ENCODE data around the gene ITK.
"Not testable (repeated sequence)": the region's sequence is repeated elsewhere in the genome, so short reads cannot be mapped to it uniquely, and the experiment has no call there.

Gene ITK

DNA sequence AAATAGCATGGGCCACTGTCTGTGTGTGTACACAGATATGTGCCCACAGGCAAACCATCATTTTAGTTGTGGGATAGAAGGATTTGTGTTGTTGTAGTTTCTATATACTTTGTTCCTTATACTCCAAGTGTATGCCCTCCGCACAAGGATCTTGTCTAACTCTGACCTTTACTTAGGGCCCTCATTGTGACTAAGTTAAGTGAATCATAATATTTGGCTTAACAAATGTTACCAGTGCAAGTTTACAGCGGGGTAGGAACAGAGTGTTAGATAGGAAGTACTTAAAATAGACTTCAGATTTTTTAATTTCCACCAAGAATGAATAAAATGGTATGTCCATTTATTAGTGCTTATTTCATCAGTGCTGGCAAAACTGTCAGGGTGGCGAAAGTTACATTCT is 55.8 kb downstream of the ITK start:
- H2BK120ac ChIP-seq (ENCODE audit: low read depth, low read length) = no peak overlapping the region
- H2AK5ac ChIP-seq (ENCODE audit: low read length) = no peak overlapping the region
- no peak overlapping the region for H2BK5ac ChIP-seq (ENCODE audit: low read length)
- WGBS (ENCODE audit: extremely low coverage, insufficient coverage, low lambda C conversion rate) = no CpG with 5 or more reads among the region's 3 CpGs
- no peaks in the 10 kb centered on the region for H3K27me3 ChIP-seq (ENCODE audit: insufficient read depth, low read length, poor library complexity)
- no peaks in the 10 kb centered on the region for H3K36me3 ChIP-seq (ENCODE audit: control insufficient read depth, insufficient read depth, low read length)
- no peaks in the 10 kb centered on the region for H3K79me2 ChIP-seq (ENCODE audit: control insufficient read depth, insufficient read depth, low read length)
- H3K4me1 ChIP-seq (ENCODE audit: control insufficient read depth, low read depth, low read length) = no peaks in the 10 kb centered on the region
- no peak overlapping the region for H4K5ac ChIP-seq (ENCODE audit: low read length)
- no peak overlapping the region for H3K27ac ChIP-seq (ENCODE audit: low read depth, low read length)
- no peak overlapping the region for H3K4ac ChIP-seq (ENCODE audit: low read depth, low read length)
- H3K79me1 ChIP-seq (ENCODE audit: low read length) = no peaks in the 10 kb centered on the region
- no peak overlapping the region for H2BK15ac ChIP-seq (replicated peaks; ENCODE audit: low read depth)
- no peak overlapping the region for H3K4me2 ChIP-seq (ENCODE audit: low read length)
- H3K9ac ChIP-seq (ENCODE audit: low read length) = no peak overlapping the region
- H3K23ac ChIP-seq (ENCODE audit: low read length) = no peak overlapping the region
- H3K56ac ChIP-seq (ENCODE audit: low read length) = no peak overlapping the region
- DNase-seq = no peak
- no peak overlapping the region for H4K8ac ChIP-seq (ENCODE audit: low read depth, low read length)
- H3K18ac ChIP-seq (ENCODE audit: low read length) = no peak overlapping the region
- H3K4me3 ChIP-seq (ENCODE audit: low read length) = no peak overlapping the region

DNA sequence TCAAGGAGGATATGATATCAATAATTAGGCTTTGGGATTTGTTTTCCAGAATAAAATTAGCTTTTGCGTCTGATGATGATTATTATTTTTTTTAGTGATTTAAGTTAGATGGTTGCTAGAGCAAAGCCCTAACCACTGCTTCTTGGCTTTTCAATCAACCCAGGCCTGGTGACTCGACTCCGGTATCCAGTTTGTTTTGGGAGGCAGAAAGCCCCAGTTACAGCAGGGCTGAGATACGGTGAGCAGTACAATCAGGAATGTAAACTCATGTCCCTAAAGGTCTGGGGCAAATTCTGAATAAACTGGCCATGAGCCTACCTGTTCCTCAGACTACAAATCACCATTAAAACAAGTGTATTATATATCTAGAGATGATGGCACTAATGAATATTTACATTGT is 60.8 kb downstream of the ITK start:
- H3K4me1 ChIP-seq (ENCODE audit: control insufficient read depth, low read depth, low read length) = peaks cover 2% of the 10 kb centered on the region
- no peak overlapping the region for H3K18ac ChIP-seq (ENCODE audit: low read length)
- no peak overlapping the region for H4K5ac ChIP-seq (ENCODE audit: low read length)
- no peaks in the 10 kb centered on the region for H3K36me3 ChIP-seq (ENCODE audit: control insufficient read depth, insufficient read depth, low read length)
- no peak overlapping the region for H2BK120ac ChIP-seq (ENCODE audit: low read depth, low read length)
- no peak overlapping the region for H3K56ac ChIP-seq (ENCODE audit: low read length)
- H3K27ac ChIP-seq (ENCODE audit: low read depth, low read length) = no peak overlapping the region
- H3K79me1 ChIP-seq (ENCODE audit: low read length) = no peaks in the 10 kb centered on the region
- no peak overlapping the region for H3K23ac ChIP-seq (ENCODE audit: low read length)
- no peaks in the 10 kb centered on the region for H3K27me3 ChIP-seq (ENCODE audit: insufficient read depth, low read length, poor library complexity)
- no peak overlapping the region for H3K4me2 ChIP-seq (ENCODE audit: low read length)
- H2BK5ac ChIP-seq (ENCODE audit: low read length) = no peak overlapping the region
- H2AK5ac ChIP-seq (ENCODE audit: low read length) = no peak overlapping the region
- H2BK15ac ChIP-seq (replicated peaks; ENCODE audit: low read depth) = no peak overlapping the region
- DNase-seq = no peak
- no peaks in the 10 kb centered on the region for H3K79me2 ChIP-seq (ENCODE audit: control insufficient read depth, insufficient read depth, low read length)
- no peak overlapping the region for H3K4ac ChIP-seq (ENCODE audit: low read depth, low read length)
- H4K8ac ChIP-seq (ENCODE audit: low read depth, low read length) = no peak overlapping the region
- no CpG with 5 or more reads among the region's 4 CpGs for WGBS (ENCODE audit: extremely low coverage, insufficient coverage, low lambda C conversion rate)
- H3K9ac ChIP-seq (ENCODE audit: low read length) = no peak overlapping the region
- no peak overlapping the region for H3K4me3 ChIP-seq (ENCODE audit: low read length)

- no CpG with 5 or more reads among the region's 7 CpGs for WGBS (ENCODE audit: extremely low coverage, insufficient coverage, low lambda C conversion rate)
- not testable (repeated sequence) for H4K5ac ChIP-seq (ENCODE audit: low read length); H3K4me3 ChIP-seq (ENCODE audit: low read length); DNase-seq; H3K79me1 ChIP-seq (ENCODE audit: low read length); H3K9ac ChIP-seq (ENCODE audit: low read length); H4K8ac ChIP-seq (ENCODE audit: low read depth, low read length); H2BK5ac ChIP-seq (ENCODE audit: low read length); H3K36me3 ChIP-seq (ENCODE audit: control insufficient read depth, insufficient read depth, low read length); H3K4me1 ChIP-seq (ENCODE audit: control insufficient read depth, low read depth, low read length); H2BK15ac ChIP-seq (replicated peaks; ENCODE audit: low read depth); H3K4me2 ChIP-seq (ENCODE audit: low read length); H3K27me3 ChIP-seq (ENCODE audit: insufficient read depth, low read length, poor library complexity); H3K56ac ChIP-seq (ENCODE audit: low read length); H3K79me2 ChIP-seq (ENCODE audit: control insufficient read depth, insufficient read depth, low read length); H3K4ac ChIP-seq (ENCODE audit: low read depth, low read length); H3K23ac ChIP-seq (ENCODE audit: low read length); H2BK120ac ChIP-seq (ENCODE audit: low read depth, low read length); H2AK5ac ChIP-seq (ENCODE audit: low read length); H3K27ac ChIP-seq (ENCODE audit: low read depth, low read length)
- H3K18ac ChIP-seq (ENCODE audit: low read length) = peak overlapping the region; percentile 20
Measured at GRCh38 chr5:157244704-157245103, 64.1 kb downstream of the ITK start.

- Histone ChIP-seq H4K5ac (ENCODE audit: low read length) (no peak overlapping the region), H3K79me2 (ENCODE audit: control insufficient read depth, insufficient read depth, low read length) (no peaks in the 10 kb centered on the region), H3K18ac (ENCODE audit: low read length) (peak overlapping the region; percentile 89), H2BK5ac (ENCODE audit: low read length) (peak overlapping the region; percentile 7), H4K8ac (ENCODE audit: low read depth, low read length) (no peak overlapping the region), H2BK120ac (ENCODE audit: low read depth, low read length) (peak overlapping the region; percentile 88), H3K23ac (ENCODE audit: low read length) (no peak overlapping the region), H3K9ac (ENCODE audit: low read length) (no peak overlapping the region), H3K4me3 (ENCODE audit: low read length) (no peak overlapping the region), H3K27ac (ENCODE audit: low read depth, low read length) (peak overlapping the region; percentile 77), H3K56ac (ENCODE audit: low read length) (no peak overlapping the region), H2AK5ac (ENCODE audit: low read length) (no peak overlapping the region), H2BK15ac (replicated peaks; ENCODE audit: low read depth) (no peak overlapping the region), H3K4ac (ENCODE audit: low read depth, low read length) (no peak overlapping the region), H3K27me3 (ENCODE audit: insufficient read depth, low read length, poor library complexity) (no peaks in the 10 kb centered on the region), H3K36me3 (ENCODE audit: control insufficient read depth, insufficient read depth, low read length) (no peaks in the 10 kb centered on the region), H3K4me1 (ENCODE audit: control insufficient read depth, low read depth, low read length) (peaks cover 2% of the 10 kb centered on the region), H3K79me1 (ENCODE audit: low read length) (no peaks in the 10 kb centered on the region), H3K4me2 (ENCODE audit: low read length) (no peak overlapping the region)
- WGBS (ENCODE audit: extremely low coverage, insufficient coverage, low lambda C conversion rate) = no CpG with 5 or more reads among the region's 4 CpGs
- peak; percentile 85 for DNase-seq
Measured at GRCh38 chr5:157245476-157245875, 64.8 kb downstream of the ITK start.

- Histone ChIP-seq H4K8ac (ENCODE audit: low read depth, low read length) (no peak overlapping the region), H3K23ac (ENCODE audit: low read length) (no peak overlapping the region), H3K79me1 (ENCODE audit: low read length) (no peaks in the 10 kb centered on the region), H3K4me3 (ENCODE audit: low read length) (no peak overlapping the region), H2AK5ac (ENCODE audit: low read length) (no peak overlapping the region), H3K79me2 (ENCODE audit: control insufficient read depth, insufficient read depth, low read length) (no peaks in the 10 kb centered on the region), H3K9ac (ENCODE audit: low read length) (no peak overlapping the region), H3K56ac (ENCODE audit: low read length) (no peak overlapping the region), H3K27me3 (ENCODE audit: insufficient read depth, low read length, poor library complexity) (no peaks in the 10 kb centered on the region), H3K36me3 (ENCODE audit: control insufficient read depth, insufficient read depth, low read length) (no peaks in the 10 kb centered on the region), H3K4me2 (ENCODE audit: low read length) (no peak overlapping the region), H2BK5ac (ENCODE audit: low read length) (peak overlapping the region; percentile 7), H2BK120ac (ENCODE audit: low read depth, low read length) (peak overlapping the region; percentile 88), H2BK15ac (replicated peaks; ENCODE audit: low read depth) (no peak overlapping the region), H4K5ac (ENCODE audit: low read length) (no peak overlapping the region), H3K4me1 (ENCODE audit: control insufficient read depth, low read depth, low read length) (peaks cover 2% of the 10 kb centered on the region), H3K4ac (ENCODE audit: low read depth, low read length) (no peak overlapping the region), H3K27ac (ENCODE audit: low read depth, low read length) (peak overlapping the region; percentile 77), H3K18ac (ENCODE audit: low read length) (peak overlapping the region; percentile 89)
- peak; percentile 15 for DNase-seq
- no CpG with 5 or more reads among the region's 4 CpGs for WGBS (ENCODE audit: extremely low coverage, insufficient coverage, low lambda C conversion rate)
Measured at GRCh38 chr5:157245886-157246285, 65.2 kb downstream of the ITK start.

- H3K79me2 ChIP-seq (ENCODE audit: control insufficient read depth, insufficient read depth, low read length) = no peaks in the 10 kb centered on the region
- H3K23ac ChIP-seq (ENCODE audit: low read length) = no peak overlapping the region
- H2AK5ac ChIP-seq (ENCODE audit: low read length) = no peak overlapping the region
- H2BK120ac ChIP-seq (ENCODE audit: low read depth, low read length) = no peak overlapping the region
- H3K4me3 ChIP-seq (ENCODE audit: low read length) = no peak overlapping the region
- no peaks in the 10 kb centered on the region for H3K36me3 ChIP-seq (ENCODE audit: control insufficient read depth, insufficient read depth, low read length)
- H3K56ac ChIP-seq (ENCODE audit: low read length) = no peak overlapping the region
- no peak overlapping the region for H2BK15ac ChIP-seq (replicated peaks; ENCODE audit: low read depth)
- DNase-seq = no peak
- H4K8ac ChIP-seq (ENCODE audit: low read depth, low read length) = no peak overlapping the region
- no peak overlapping the region for H4K5ac ChIP-seq (ENCODE audit: low read length)
- no peak overlapping the region for H3K27ac ChIP-seq (ENCODE audit: low read depth, low read length)
- no peaks in the 10 kb centered on the region for H3K79me1 ChIP-seq (ENCODE audit: low read length)
- no peak overlapping the region for H3K9ac ChIP-seq (ENCODE audit: low read length)
- no peak overlapping the region for H3K4ac ChIP-seq (ENCODE audit: low read depth, low read length)
- peaks cover 2% of the 10 kb centered on the region for H3K4me1 ChIP-seq (ENCODE audit: control insufficient read depth, low read depth, low read length)
- no peak overlapping the region for H2BK5ac ChIP-seq (ENCODE audit: low read length)
- H3K27me3 ChIP-seq (ENCODE audit: insufficient read depth, low read length, poor library complexity) = no peaks in the 10 kb centered on the region
- no peak overlapping the region for H3K18ac ChIP-seq (ENCODE audit: low read length)
- no peak overlapping the region for H3K4me2 ChIP-seq (ENCODE audit: low read length)
Measured at GRCh38 chr5:157247267-157247666, 66.6 kb downstream of the ITK start.

All from mesendoderm (in vitro differentiated cells).